PC-3 (cell line): Measurements from ENCODE around the gene ZMYM2.

Source experiments
- EZH2phosphoT487 ChIP-seq: fragments of 300-600 bp; sonication (generic); IDR thresholded peaks from 2 replicates; pipeline ENCODE4 v1.6.1; 2018; ENCODE audit warnings: mild to moderate bottlenecking, antibody characterized with exemption, low read length, borderline replicate concordance
- TF ChIP-seq, protein P1 (sequence below): fragments of 300-600 bp; sonication (generic); conservative IDR thresholded peaks from 2 replicates; pipeline ENCODE4 v1.5.1; 2017; ENCODE audit warnings: antibody characterized with exemption, low read depth, mild to moderate bottlenecking, low read length

GRCh38 chr13:19981685-19982238 is 23.2 kb downstream of the ZMYM2 start:
- TF ChIP-seq, protein P1, sequence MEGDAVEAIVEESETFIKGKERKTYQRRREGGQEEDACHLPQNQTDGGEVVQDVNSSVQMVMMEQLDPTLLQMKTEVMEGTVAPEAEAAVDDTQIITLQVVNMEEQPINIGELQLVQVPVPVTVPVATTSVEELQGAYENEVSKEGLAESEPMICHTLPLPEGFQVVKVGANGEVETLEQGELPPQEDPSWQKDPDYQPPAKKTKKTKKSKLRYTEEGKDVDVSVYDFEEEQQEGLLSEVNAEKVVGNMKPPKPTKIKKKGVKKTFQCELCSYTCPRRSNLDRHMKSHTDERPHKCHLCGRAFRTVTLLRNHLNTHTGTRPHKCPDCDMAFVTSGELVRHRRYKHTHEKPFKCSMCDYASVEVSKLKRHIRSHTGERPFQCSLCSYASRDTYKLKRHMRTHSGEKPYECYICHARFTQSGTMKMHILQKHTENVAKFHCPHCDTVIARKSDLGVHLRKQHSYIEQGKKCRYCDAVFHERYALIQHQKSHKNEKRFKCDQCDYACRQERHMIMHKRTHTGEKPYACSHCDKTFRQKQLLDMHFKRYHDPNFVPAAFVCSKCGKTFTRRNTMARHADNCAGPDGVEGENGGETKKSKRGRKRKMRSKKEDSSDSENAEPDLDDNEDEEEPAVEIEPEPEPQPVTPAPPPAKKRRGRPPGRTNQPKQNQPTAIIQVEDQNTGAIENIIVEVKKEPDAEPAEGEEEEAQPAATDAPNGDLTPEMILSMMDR, result no peak
- no peak for TF ChIP-seq EZH2phosphoT487
